Hepatic stellate cell (primary cell): ENCODE data around the gene MOB1A.
"Not testable (repeated sequence)": the region's sequence is repeated elsewhere in the genome, so short reads cannot be mapped to it uniquely, and the experiment has no call there.

Source experiments
- DNase-seq: peaks from one replicate; pipeline ENCODE4 v3.0.0; 2011; ENCODE audit warnings: low spot score

The MOB1A gene

GRCh38 chr2:74178211-74179062 is at the start of gene MOB1A:
TSS of gene MOB1A (minus strand) at chr2:74178879. CDS start at chr2:74178674, 205 bp downstream.
- peak; percentile 97 for DNase-seq

GRCh38 chr2:74227646-74228045 is 49.0 kb upstream of the MOB1A start:
- DNase-seq = no peak

- DNase-seq = no peak
These were observed 48.1 kb upstream of the MOB1A start for GRCh38 chr2:74226648-74227213.

- no peak for DNase-seq
These were observed 47.2 kb upstream of the MOB1A start for GRCh38 chr2:74225698-74226459.

GRCh38 chr2:74223941-74224770 is 45.5 kb upstream of the MOB1A start:
- DNase-seq = no peak

GRCh38 chr2:74222300-74222650 is 43.6 kb upstream of the MOB1A start:
- DNase-seq = no peak

DNA sequence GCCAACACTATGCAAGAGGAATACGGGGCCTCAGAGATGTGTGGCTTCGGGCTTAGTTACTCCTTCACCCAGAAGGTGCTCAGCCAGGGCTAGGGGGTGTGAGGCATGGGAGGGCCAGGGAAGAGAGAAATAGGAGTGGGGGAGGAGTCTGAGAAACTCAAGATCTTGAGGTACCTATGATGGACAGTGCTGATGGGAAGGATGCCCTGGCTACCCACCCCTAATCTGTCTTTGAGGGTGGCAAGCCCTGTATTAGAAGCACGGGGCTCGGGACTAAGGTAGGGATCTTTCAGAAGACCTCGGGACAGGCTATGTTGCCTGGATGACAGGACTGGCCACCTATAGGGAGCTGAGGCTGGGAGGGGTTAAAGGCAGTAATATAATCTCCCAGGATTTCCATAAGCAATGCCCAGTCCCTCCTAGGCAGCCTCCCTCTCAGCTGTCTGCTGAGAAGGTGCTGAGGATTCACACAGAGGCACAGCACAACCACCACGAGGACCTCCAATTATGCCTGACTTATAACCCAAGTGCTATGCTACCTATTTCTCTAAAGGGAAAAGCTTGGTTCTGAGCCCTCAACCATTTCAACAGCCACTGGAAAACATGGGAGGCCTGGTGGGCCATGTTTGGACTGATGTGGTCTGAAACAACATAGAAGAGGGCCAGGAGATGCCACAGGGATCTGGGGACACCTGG is 43.1 kb upstream of the MOB1A start:
- no peak for DNase-seq

DNA sequence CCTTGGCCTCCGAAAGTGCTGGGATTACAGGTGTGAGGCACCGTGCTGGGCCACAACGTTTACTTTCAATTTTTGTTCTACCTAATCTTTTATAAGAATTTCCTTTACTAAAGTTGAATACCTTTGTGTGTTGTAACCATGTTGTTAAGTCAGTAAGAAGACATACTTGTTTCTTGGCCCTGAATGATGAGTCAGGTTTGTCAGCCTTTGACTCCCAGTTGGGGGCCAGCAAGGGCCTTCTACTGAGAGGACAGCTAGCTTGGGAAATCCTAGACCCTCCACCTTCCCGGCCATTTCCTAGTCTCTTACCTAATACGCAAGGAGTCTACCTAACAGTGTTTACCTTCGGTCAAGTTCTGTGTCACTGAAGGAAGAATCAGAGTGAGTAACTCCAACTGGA is 42.4 kb upstream of the MOB1A start:
- DNase-seq = no peak

DNA sequence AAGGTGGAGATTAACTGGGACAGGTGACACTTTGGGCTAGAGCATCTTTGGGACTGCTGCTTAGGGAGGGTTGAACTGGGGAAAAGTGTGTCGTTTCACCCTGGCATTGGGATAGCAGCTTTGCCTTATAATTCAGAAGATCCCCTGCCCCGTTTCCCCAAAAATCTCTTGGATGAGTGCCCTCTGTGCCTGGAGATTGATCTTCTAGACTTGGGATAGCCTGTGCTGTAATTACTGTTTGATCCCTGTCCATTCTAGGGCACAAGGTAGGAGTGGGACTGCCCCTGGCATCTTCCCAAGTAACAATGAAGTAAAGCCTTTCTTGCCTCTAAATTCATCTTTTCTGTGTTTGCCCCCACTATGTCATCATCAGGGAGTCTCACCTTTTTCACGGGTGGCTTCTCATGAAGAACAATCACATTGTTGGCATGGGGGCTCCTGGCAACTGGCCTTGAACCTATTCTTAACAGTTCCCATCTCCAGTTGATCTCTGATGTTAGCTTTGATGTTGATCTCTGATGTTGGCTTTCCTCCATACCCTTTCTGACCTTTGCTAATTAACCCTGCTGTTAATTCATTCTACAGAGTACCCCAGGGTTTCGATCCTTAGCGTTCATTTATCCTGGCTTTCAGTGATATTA is 41.3 kb upstream of the MOB1A start:
- no peak for DNase-seq

DNA sequence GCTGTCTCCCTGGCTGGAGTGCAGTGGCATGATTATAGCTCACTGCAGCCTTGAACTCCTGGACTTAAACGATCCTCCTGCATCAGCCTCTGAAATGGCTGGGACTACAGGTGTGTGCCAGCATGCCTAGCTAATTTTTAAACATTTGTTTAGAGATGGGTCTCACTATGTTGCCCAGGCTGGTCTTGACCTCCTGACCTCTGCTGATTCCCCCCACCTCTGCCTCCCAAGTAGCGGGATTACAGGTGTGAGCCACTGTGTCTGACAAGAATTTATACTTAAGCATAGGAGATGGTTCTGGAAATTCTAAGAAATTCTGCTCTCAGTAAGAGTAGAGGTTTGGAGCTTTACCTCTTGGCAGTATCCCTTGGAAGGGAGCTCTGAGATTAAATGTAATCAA is 38.0 kb upstream of the MOB1A start:
- no peak for DNase-seq

GRCh38 chr2:74215771-74216170 is 37.1 kb upstream of the MOB1A start:
- not testable (repeated sequence) for DNase-seq

DNA sequence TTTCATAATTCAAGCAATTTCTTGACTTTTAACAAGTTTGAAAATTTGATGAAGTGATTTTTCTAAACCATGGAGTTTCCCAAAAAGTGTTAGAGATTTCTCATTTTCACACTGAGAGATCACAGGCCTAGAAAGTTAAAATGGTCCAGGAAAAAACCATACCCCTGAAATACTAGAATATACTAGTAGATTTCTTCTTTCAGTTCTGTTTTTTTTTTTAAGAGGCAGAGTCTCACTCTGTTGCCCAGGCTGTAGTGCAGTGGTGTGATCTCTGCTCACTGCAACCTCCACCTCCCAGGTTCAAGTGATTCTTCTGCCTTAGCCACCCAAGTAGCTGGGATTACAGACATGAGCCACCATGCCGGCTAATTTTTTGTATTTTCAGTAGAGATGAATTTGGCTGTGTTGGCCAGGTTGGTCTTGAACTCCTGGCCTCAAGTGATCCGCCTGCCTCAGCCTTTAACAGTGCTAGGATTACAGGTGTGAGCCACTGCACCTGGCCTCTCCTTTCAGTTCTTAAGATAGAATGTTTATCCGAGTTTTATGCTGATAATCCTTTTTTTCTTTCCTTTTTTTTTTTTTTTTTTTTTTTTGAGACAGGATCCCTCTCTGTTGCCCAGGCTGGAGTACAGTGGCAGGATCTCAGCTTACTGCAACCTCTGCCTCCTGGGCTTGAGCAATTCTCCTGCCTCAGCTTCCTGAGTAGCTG is 34.2 kb upstream of the MOB1A start:
- DNase-seq = no peak

- no peak for DNase-seq
These were observed 27.6 kb upstream of the MOB1A start for GRCh38 chr2:74206180-74206688.

DNA sequence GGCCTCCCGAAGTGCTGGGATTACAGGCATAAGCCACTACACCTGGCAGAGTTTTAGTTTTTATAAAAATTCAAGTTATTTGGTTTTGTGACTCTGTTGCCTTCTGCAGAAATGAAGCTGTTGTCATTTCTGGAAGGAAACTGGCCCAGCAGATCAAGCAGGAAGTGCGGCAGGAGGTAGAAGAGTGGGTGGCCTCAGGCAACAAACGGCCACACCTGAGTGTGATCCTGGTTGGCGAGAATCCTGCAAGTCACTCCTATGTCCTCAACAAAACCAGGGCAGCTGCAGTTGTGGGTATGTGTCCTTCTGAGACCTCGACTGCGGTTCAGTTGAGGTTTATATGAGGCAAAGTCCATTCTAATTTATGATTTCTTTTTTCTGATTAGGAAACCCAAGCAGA is 26.9 kb upstream of the MOB1A start:
- DNase-seq = no peak

DNA sequence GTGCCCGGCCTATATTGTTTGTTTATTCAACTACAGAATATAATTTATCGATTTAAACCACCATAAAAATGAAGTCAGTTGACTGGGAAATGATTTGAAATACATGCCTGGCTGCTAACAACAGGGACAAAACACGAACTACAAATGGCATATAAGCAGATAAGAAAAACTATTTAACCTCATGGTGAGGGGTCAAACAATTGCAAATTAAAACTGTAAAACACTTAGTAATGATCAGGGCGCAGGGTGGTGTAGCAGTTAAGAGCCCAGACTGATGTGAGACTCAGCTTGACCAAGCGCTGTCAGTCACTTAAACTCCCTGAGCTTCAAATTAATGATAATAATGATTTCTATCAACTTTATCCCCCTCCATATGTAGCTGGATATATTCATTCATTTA is 26.4 kb upstream of the MOB1A start:
- DNase-seq = no peak

- no peak for DNase-seq
These were observed 25.8 kb upstream of the MOB1A start for GRCh38 chr2:74204436-74204835.

GRCh38 chr2:74201596-74201995 is 22.9 kb upstream of the MOB1A start:
- peak; percentile 74 for DNase-seq

GRCh38 chr2:74201196-74201595 is 22.5 kb upstream of the MOB1A start:
- DNase-seq = no peak

DNA sequence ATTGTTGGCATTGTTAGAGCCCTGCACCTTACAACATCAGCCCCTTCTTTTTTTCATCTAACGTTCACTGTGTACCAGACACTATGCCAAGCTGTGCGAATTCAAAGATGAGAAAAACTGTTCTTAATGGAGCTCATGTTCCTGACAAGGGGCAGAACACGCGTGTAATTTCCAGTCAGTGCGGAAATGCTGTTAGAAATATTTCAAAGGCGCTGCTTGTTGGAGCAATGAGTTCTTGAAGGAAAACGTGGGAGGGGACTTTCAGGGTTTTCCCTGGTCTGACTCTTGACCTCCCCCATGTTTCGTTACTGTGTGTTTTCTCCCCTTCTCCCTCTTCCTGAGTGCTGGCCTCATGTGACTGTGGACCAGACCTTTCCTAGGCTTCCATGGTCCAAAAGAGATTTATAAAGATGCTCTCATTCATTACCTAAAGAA is 21.2 kb upstream of the MOB1A start:
- no peak for DNase-seq

GRCh38 chr2:74199275-74199701 is 20.6 kb upstream of the MOB1A start:
- no peak for DNase-seq
